Measurements from ENCODE around the gene RAB3GAP2. TPM values are rescaled to one million over a fixed set of nuclear protein-coding genes. Genes with fewer than 3 reads are reported as not detected.
"Not testable (repeated sequence)": the region's sequence is repeated elsewhere in the genome, so short reads cannot be mapped to it uniquely, and the experiment has no call there.

Gene RAB3GAP2
- total RNA-seq, 1 experiment from 2014 or later: 19.8 TPM

DNA sequence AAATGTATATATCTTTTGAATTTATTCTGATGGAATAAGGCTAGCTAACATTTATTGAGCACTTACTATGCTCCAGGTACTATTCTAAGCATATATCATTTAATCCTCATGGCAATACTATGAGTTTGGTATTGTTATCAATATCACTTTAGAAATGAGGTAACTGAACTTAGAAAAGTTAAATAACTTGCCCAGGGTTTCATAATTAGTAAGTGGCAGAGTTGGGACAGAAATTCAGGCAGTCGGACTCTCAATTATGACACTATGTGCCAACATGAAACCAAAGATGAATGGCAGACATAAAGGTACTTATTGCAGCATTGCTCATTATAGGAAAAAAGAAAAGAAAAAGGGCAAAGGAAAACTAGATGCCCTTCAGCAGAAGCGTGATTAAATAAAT, 48.2 kb downstream of the RAB3GAP2 start:
- in situ Hi-C loops (cut with HindIII; ENCODE audit: low pct_unique_long_range_greater_than_20kb, low sequenced_read_pairs): no loop called here
- DNase-seq (ENCODE audit: low read depth, low spot score): no peak

DNA sequence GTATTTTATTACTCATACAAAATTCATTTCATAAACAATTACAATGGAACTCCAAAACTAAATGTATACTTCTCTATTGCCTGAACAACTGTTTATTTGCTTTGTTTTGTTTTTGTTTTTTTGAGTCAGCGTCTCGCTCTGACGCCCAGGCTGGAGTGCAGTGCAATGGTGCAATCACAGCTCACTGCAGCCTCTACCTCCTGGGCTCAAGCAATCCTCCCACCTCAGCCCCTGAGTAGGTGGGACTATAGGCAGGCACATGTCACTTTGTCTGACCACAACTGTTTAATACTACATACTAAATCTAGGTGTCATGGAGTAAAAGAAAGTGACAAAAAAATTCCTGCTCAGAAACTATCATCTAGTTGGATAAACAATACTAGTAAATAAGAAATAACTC, 49.3 kb downstream of the RAB3GAP2 start:
- in situ Hi-C loops (cut with HindIII; ENCODE audit: low pct_unique_long_range_greater_than_20kb, low sequenced_read_pairs): no loop called here

DNA sequence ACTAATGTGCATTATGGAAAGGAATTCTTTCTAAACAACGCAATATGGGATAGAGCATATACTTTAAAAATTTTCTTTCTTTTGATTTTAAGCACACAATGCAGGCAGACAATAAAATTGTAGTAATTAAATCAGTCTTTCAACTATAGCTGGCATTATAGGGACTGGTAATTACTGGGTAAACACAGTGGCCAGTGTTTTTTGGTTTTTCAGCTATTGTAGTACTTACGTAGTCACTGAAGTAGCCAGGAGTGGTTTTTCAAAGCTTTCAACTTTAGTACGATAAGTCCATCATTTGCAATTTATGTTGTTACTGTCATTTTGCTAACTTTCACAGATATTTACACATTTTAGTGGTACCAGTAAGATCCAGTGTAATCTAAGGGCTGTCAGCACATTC, 50.6 kb downstream of the RAB3GAP2 start:
- no peak for DNase-seq (ENCODE audit: low read depth, low spot score)
- in situ Hi-C loops (cut with HindIII; ENCODE audit: low pct_unique_long_range_greater_than_20kb, low sequenced_read_pairs): no loop called here

More for the DNA sequence above, 49.3 kb downstream of the RAB3GAP2 start:
- DNase-seq (ENCODE audit: low read depth, low spot score): no peak

DNA sequence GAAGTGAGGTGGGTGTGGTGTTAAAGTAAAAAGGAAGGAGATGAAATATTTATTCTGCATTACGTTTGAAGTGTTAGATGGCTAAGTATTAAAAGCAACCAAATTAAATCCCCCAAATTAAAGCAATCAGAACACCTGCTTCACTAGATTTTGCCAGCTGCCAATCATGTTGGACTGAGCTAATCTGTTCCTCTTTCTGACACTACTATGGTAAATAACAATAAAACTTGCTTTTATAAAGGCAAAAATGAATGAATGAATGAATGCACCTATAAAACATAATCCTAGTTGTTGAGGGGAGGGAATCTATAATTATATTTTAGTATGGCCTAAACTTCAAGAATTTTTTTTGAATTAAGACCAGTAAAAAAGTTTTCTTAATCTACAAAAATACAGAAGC, 51.0 kb downstream of the RAB3GAP2 start:
- DNase-seq (ENCODE audit: low read depth, low spot score): no peak
- in situ Hi-C loops (cut with HindIII; ENCODE audit: low pct_unique_long_range_greater_than_20kb, low sequenced_read_pairs): no loop called here

DNA sequence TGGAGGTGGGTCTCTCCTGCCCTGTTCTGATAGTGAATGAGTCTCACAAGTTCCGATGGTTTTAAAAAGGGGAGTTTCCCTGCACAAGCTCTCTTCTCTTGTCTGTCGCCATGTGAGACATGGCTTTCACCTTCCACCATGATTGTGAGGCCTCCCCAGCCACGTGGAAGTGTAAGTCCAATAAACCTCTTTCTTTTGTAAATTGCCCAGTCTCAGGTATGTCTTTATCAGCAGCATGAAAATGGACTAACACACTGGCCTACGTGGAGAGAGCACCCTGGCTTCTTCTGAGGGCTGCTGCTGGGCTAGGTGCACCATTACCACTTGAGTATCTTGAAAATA, 51.6 kb downstream of the RAB3GAP2 start:
- DNase-seq (ENCODE audit: low read depth, low spot score); in situ Hi-C loops (cut with HindIII; ENCODE audit: low pct_unique_long_range_greater_than_20kb, low sequenced_read_pairs): not testable (repeated sequence)

DNA sequence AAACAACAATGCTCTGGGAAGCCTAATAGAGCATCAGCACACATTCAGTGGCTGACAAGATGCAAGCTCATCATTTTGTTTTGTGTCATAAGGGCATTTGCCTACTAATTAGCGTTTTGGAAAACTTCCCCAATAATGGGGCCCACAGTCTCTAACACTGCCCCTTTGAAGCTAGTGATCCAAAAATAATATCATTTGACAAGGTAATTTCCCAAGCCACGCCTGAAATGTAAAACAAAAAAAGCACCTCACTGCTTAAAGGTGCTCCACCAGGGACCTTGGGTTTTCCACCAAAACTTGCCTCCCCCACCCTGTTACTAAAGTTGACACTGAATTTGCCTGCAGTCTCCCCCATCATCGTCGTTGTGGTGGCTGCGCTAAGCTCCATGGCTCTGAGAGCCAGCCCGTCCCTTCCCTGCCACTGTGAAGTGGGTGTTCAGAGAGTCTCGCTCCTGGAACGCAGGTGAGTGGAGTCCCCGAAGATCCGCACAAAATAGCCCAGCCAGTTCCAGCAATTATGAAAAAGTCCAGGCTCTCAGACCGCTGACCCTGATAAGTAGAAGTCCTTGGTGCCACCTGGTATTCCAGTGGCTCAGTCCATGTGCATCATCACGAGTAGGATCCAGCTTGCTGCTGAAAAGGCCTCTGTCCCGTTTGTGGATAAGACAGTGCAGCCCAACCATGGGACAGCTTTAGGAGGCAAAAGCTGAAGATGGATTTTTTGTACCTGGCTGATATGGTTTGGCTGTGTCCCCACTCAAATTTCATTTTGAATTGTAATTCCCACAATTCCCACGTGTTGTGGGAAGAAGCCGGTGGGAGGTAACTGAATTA, 52.2 kb downstream of the RAB3GAP2 start:
- in situ Hi-C loops (cut with HindIII; ENCODE audit: low pct_unique_long_range_greater_than_20kb, low sequenced_read_pairs): no loop called here
- no peak for DNase-seq (ENCODE audit: low read depth, low spot score)

DNA sequence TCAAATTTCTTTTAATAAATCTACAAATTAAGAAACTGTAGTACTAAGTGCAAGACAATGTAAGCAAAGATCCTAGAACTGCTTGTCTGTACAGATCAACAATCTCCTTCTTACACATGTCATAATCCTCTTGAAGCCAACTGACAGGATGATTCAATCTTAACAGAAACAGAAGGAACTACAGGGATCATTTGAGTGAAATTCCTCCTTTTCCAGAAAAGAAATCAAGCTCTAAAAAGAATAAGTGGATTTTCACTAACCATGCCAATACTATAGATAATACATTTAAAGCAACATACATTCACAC, 53.2 kb downstream of the RAB3GAP2 start:
- in situ Hi-C loops (cut with HindIII; ENCODE audit: low pct_unique_long_range_greater_than_20kb, low sequenced_read_pairs): no loop called here
- no peak for DNase-seq (ENCODE audit: low read depth, low spot score)

DNA sequence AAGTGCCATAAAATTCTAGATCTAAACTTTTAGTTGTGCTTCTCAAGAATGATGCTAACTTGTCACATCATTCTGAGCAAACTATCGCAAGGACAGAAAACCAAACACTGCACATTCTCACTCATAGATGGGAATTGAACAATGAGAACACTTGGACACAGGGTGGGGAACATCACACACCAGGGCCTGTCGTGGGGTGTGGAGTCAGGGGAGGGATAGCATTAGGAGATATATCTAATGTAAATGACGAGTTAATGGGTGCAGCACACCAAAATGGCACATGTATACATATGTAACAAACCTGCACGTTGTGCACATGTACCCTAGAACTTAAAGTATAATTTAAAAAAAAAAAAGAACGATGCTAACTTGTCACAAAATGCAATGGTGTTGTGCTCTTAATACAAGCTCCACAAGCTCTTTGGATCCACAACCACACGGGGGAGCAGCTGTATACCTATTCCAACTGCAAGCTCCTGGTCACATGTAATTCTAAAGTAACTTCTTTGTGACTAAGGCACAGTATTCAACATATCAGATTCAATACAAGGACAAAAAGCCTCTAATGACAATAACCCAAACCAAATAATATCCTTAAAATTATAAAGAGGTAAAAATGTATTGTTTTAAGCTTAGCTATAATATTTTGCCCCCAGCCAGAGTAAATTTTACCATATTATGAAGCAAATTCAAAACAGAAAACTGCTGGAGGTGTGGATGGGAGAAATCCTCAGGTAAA, 53.7 kb downstream of the RAB3GAP2 start:
- in situ Hi-C loops (cut with HindIII; ENCODE audit: low pct_unique_long_range_greater_than_20kb, low sequenced_read_pairs): not testable (repeated sequence)
- peak; percentile 79 for DNase-seq (ENCODE audit: low read depth, low spot score)

DNA sequence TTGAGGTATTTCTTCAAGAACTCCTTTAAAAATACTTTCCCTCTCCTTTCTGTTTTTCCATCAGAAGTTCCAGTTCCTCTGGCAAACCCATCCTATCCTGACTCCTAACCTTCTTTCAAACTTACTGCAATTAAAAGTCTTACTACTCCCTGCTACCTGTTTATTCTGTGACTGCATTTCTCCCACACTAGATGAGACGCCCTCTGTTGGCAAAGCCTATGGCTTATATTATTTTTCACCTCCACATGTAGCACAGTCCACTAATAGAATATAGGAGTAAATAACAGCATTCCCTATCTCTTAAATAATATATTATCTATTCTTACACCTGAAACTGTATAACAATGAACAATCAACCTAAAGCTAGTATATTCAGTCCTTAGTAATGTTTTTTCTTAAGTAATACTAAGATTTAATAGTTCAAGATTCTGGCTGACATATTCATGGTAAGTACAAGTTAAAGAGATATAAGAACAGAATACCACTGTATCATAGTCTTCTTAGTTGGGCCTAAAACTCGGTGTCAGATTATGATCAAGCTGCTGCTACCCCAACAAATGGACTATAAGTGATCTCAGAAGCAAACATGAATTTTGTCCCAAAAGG, 54.8 kb downstream of the RAB3GAP2 start:
- peak; percentile 57 for DNase-seq (ENCODE audit: low read depth, low spot score)
- in situ Hi-C loops (cut with HindIII; ENCODE audit: low pct_unique_long_range_greater_than_20kb, low sequenced_read_pairs): no loop called here

DNA sequence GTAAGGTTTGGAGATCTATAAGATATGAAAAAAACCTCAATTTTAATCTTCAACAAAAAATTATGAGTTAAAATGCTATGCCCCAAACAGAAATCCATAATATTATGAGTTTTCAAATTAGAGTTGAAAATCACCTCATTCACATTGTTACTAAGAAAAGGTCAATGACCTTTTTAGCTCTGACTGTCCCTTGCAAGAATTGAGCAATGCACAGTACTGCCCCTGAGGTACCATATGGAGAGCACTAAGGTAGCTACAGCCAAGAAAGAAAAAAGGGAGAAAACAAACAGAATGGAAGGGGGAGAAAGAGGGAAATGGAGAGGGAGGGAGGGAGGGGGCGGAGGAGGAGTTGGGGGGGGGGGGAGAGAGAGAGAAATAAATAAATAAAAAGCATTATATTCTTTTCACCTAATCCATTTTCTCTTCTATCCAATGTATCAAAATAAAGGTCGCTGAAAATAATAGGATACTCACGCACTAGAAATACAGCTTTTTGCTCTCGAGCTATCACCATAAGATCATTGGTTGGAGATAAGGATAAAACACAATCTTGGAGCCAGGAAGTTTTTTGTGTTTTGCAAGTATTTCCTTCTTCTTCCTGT, 58.8 kb downstream of the RAB3GAP2 start:
- no peak for DNase-seq (ENCODE audit: low read depth, low spot score)
- in situ Hi-C loops (cut with HindIII; ENCODE audit: low pct_unique_long_range_greater_than_20kb, low sequenced_read_pairs): no loop called here

DNA sequence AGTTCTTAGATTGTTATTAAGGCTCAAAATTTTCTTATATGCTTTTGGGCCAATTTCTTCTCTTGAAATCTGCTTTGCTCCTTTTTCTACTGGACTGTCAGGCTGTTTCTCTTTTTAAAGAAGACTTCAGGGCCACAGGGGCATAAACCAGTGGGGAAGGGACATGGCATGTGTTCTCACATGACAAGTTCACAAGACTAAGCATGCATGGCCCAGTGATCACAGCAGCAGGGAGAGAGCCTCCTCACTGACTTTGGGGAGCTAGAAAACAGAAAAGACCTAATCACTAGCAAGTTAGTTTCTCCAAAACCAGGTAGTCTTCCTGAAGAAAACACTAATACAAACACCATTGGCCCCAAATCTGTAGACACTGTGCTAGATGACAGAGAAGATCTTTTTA, 64.8 kb downstream of the RAB3GAP2 start:
- peak; percentile 23 for DNase-seq (ENCODE audit: low read depth, low spot score)
- in situ Hi-C loops (cut with HindIII; ENCODE audit: low pct_unique_long_range_greater_than_20kb, low sequenced_read_pairs): no loop called here

DNA sequence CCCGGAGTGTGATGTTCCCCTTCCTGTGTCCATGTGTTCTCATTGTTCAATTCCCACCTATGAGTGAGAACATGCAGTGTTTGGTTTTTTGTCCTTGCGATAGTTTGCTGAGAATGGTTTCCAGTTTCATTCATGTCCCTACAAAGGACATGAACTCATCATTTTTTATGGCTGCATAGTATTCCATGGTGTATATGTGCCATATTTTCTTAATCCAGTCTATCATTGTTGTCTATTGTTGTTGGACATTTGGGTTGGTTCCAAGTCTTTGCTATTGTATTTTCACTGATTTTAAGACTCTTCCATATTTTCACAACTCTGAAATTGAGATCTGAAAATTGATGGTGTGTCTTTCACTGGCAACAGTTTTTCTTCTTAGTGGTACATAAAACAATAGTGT, 67.5 kb downstream of the RAB3GAP2 start:
- in situ Hi-C loops (cut with HindIII; ENCODE audit: low pct_unique_long_range_greater_than_20kb, low sequenced_read_pairs); DNase-seq (ENCODE audit: low read depth, low spot score): not testable (repeated sequence)

DNA sequence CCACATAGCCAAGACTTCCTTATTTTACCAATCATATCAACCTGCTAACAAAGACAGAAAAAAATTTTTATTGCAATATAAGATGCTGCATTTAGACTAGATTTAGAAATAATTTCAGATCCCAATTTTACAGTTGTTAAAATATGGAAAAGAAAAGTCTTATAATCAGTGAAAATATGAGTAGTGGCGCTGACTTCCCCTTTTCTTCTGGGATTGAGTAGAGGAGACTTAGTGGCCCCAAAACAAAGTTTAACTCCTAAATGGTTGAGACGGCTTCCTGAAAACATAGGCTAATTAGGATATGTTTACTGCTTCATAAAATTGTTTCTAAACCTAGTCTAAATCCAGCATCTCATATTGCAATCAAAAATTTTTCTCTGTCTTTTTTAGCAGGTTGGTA, 68.4 kb downstream of the RAB3GAP2 start:
- in situ Hi-C loops (cut with HindIII; ENCODE audit: low pct_unique_long_range_greater_than_20kb, low sequenced_read_pairs): no loop called here
- no peak for DNase-seq (ENCODE audit: low read depth, low spot score)

DNA sequence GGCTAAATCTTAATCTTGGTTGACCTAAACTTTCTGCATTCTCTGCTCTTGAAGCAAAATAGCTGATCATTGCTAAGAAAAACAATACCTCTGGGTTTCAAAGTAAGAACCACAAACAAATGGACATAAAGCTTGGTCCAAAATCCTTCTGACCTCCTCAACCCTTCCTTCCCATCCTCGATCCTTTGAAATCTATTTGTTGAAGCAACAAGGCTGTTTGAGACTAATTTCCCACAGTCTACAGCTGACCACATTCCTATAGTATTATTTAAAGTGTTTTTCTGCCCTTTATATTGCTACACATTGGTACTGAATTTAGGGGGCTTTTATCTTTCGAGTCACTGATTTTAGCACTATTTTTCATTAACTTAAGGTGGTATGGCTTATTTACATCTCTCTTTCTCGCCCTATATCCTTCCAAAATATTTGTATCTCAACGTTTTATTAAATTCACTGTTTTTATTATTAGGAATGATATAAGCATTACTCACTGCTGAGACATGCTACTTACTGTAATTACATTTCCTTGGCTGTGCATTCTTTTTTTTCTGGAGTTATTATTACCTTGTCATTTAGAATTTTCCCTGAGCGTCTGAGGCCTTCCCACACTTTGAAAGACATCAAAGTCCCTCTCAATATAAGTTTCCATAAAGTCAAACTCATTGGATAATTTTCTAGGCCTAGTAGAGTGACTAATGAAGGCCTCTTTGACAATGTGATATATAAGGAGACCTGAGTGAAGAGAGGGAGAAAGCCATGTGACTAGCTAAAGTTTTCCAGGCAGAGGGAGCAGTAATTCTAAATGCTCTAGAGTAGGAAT, 73.9 kb downstream of the RAB3GAP2 start:
- in situ Hi-C loops (cut with HindIII; ENCODE audit: low pct_unique_long_range_greater_than_20kb, low sequenced_read_pairs): no loop called here
- DNase-seq (ENCODE audit: low read depth, low spot score): no peak

DNA sequence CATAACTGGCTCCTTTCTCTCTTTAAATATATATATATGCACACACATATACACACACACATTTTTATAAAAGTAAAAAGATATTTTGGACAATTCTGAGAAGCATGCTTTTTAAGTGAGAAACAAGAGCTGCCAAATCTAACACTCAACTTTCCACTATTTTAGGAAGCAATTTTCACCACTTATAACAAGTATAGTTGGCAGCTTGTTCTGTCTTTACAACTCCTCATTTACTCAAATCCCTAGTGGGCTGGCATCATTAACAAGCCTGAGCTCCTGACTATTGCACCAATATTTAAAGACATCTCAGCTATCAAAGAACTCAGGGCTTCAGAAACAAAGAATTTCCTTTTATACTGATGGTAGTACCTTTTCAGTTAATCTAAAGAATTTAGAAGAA, 76.6 kb downstream of the RAB3GAP2 start:
- in situ Hi-C loops (cut with HindIII; ENCODE audit: low pct_unique_long_range_greater_than_20kb, low sequenced_read_pairs): no loop called here
- no peak for DNase-seq (ENCODE audit: low read depth, low spot score)

DNA sequence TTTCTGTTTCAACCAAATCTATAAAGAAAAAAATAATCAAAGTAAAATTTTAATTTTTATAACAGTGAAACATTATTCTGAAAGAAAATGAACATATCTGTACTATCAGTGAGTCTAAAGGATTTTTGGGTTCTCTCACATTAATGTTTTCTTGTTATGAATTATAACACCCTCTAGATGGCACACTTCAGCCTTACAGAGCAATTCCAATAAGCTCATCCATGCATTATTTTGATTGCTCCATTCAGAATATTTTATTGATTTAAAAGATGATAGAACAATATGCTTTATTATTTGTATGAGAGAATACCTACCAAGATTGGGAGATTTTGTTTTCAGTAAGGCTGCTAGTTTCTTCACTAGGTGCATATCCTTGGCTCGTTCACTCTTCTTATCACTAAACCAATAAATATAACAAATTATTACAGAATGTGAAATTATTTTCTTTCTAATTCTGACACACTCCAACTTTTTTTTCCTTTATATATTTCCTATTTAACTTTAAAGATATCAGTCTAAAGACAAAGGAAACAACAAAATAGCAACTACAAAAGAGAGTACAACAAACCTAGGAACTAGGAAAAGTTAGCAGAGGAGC, 82.4 kb downstream of the RAB3GAP2 start:
- in situ Hi-C loops (cut with HindIII; ENCODE audit: low pct_unique_long_range_greater_than_20kb, low sequenced_read_pairs): no loop called here
- peak; percentile 59 for DNase-seq (ENCODE audit: low read depth, low spot score)

DNA sequence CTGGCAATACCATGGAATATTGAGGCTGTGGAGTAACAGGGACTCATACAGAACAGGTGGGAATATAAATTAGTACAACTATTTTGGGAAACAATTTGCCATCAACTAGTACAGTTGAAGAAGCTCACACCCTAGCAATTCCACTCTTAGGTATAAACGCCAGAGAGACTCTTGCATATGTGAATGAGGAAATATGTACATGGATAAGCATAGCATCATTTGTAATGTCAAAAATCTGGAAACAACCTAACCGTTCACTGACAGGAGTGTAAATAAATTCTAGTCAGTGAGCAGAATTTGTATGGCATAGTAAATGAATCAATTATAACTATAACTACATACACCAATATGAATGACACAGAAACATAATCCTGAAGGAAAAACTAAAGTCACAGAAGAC, 83.7 kb downstream of the RAB3GAP2 start:
- no peak for DNase-seq (ENCODE audit: low read depth, low spot score)
- in situ Hi-C loops (cut with HindIII; ENCODE audit: low pct_unique_long_range_greater_than_20kb, low sequenced_read_pairs): no loop called here
